ENCODE results near the gene TAF12.

DNA sequence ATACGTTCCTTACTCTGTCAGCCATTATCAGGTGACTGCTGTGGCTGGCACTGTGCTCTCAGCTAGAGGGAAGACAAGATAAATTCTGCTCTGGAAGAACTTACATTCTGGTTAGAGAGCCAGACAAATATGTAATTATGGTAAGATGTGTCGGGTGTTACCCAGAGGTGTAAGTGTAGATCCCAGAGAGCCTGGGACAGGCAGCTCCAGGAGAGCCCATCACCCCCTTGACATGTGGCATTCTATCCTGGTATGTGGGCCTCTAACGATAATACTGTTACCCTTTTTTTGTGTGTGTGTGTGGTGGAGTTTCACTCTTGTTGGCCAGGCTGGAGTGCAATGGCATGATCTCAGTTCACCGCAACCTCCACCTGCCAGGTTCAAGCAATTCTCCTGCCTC, 71.0 kb downstream of the TAF12 start:
- TF ChIP-seq, protein P1, sequence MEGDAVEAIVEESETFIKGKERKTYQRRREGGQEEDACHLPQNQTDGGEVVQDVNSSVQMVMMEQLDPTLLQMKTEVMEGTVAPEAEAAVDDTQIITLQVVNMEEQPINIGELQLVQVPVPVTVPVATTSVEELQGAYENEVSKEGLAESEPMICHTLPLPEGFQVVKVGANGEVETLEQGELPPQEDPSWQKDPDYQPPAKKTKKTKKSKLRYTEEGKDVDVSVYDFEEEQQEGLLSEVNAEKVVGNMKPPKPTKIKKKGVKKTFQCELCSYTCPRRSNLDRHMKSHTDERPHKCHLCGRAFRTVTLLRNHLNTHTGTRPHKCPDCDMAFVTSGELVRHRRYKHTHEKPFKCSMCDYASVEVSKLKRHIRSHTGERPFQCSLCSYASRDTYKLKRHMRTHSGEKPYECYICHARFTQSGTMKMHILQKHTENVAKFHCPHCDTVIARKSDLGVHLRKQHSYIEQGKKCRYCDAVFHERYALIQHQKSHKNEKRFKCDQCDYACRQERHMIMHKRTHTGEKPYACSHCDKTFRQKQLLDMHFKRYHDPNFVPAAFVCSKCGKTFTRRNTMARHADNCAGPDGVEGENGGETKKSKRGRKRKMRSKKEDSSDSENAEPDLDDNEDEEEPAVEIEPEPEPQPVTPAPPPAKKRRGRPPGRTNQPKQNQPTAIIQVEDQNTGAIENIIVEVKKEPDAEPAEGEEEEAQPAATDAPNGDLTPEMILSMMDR (IDR thresholded peaks at IDR 0.05; ENCODE audit: low read depth, low read length): no peak
- no peak for TF ChIP-seq EZH2phosphoT487 (IDR thresholded peaks at IDR 0.05; ENCODE audit: low read depth)

Measured in OCI-LY3 (cell line).